Upper lobe of right lung (tissue), 1 donor: ENCODE data around the gene AIMP2. TPM values are rescaled to one million over a fixed set of nuclear protein-coding genes. Genes with fewer than 3 reads are reported as not detected.

Experiments
- ATAC-seq: fragments of 200-7000 bp; cut with Tn5 transposase; one replicate; pipeline ENCODE4 v1.9.1; 2020; ENCODE audit warnings: mild to moderate bottlenecking, moderate library complexity
- DNase-seq: peaks from one replicate; pipeline ENCODE4 v3.0.0-alpha.2; 2020
- H3K27ac ChIP-seq: fragments of 200-600 bp; one replicate; pipeline ENCODE4 v1.8.0; 2022
- H3K27me3 ChIP-seq: fragments of 200-600 bp; one replicate; pipeline ENCODE4 v1.8.0; 2022; ENCODE audit warnings: mild to moderate bottlenecking
- H3K36me3 ChIP-seq: fragments of 200-600 bp; one replicate; pipeline ENCODE4 v1.8.0; 2022
- H3K4me1 ChIP-seq: fragments of 200-600 bp; one replicate; pipeline ENCODE4 v1.8.0; 2022
- H3K4me3 ChIP-seq: fragments of 200-600 bp; one replicate; pipeline ENCODE4 v1.8.0; 2022; ENCODE audit warnings: mild to moderate bottlenecking
- H3K9me3 ChIP-seq: fragments of 200-600 bp; one replicate; pipeline ENCODE4 v1.8.0; 2022
- intact Hi-C: fragments of 100-400 bp; cut with DNase I; formaldehyde crosslinking; loops from one replicate; pipeline ENCODE4 v1.11.0; 2022
- total RNA-seq: library from RNA; stranded (reverse); fragmentation: NEBNext Ultra II Directional; extraction: Animal tissue kit (Norgen Biotek cat#: 25700); gene quantifications from one replicate; pipeline ENCODE4 v1.2.1, GENCODE V29; 2021
- TF ChIP-seq, protein P1 (sequence below): fragments of 200-600 bp; IDR thresholded peaks from one replicate; pipeline ENCODE4 v1.8.0; 2022; ENCODE audit warnings: antibody characterized with exemption
- donor health status: DM: no; HTN: yes; CAD: no; lungs with severe emphysema.

Gene AIMP2
- total RNA-seq, 1 donor from 2014 or later = 20.3 TPM

DNA sequence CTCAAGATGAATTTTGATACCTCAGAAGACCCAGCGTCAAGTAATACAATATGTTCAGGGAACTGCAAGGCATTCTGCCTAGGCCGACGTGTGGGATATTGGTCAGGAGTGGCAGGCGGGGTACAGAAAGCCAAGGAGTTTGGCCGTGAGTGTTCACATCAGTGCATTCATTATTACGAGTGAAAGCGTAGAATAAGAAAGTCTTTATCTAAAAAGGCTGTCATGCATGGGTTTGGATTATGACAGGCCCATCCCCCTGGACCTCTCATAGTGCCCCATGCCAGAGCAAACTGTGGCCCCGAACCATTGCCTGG, 7.5 kb downstream of the AIMP2 start:
- H3K4me1 ChIP-seq = peaks cover 10% of the 10 kb centered on the region
- H3K27ac ChIP-seq = no peak overlapping the region
- intact Hi-C loops = no loop called here
- ATAC-seq (no peak), DNase-seq (no peak)
- no peaks in the 10 kb centered on the region for H3K9me3 ChIP-seq
- TF ChIP-seq, protein P1, sequence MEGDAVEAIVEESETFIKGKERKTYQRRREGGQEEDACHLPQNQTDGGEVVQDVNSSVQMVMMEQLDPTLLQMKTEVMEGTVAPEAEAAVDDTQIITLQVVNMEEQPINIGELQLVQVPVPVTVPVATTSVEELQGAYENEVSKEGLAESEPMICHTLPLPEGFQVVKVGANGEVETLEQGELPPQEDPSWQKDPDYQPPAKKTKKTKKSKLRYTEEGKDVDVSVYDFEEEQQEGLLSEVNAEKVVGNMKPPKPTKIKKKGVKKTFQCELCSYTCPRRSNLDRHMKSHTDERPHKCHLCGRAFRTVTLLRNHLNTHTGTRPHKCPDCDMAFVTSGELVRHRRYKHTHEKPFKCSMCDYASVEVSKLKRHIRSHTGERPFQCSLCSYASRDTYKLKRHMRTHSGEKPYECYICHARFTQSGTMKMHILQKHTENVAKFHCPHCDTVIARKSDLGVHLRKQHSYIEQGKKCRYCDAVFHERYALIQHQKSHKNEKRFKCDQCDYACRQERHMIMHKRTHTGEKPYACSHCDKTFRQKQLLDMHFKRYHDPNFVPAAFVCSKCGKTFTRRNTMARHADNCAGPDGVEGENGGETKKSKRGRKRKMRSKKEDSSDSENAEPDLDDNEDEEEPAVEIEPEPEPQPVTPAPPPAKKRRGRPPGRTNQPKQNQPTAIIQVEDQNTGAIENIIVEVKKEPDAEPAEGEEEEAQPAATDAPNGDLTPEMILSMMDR = no peak
- H3K27me3 ChIP-seq = no peaks in the 10 kb centered on the region
- H3K36me3 ChIP-seq = peaks cover 51% of the 10 kb centered on the region
- H3K4me3 ChIP-seq = no peak overlapping the region

DNA sequence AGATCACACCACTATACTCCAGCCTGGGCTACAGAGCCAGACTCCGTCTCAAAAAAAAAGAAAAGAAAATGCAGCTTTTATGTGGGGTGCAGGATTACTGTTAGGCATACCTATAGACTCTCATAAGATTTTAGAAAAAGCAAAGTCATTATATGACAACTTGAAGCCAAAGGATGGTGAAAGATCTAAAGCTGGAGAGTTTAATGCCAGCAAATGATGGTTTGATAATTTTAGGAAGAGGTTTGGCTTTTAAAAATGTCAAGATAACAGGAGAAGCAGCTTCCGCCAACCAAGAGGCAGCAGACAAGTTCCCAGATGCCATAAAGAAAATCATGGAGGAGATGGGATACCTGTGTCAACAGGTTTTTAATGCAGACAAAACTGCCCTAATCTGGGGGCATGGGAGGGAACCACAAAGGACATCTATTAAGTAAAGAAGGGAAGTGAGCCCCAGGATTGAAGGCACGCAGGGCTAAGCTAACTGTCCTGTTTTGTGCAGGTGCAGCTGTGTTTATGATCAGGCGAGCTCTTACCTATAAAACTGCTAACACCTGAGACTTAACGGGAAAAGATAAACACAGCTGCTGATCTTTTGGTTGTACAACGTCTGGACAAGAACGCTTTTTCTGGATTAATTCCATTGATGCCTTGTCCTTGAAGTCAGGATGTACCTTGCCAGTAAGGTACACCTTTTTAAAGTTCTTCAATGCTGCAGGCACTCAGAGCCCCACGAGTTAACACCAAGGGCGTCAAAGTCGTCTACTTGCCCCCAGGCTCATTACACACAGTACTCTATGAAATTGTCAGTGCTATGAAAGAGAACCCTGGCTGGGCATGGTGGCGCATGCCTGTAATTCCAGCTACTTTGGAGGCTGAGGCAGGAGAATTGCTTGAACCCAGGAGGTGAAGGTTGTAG, 11.6 kb downstream of the AIMP2 start:
- TF ChIP-seq, protein P1 = no peak
- Histone ChIP-seq H3K36me3 (peaks cover 92% of the 10 kb centered on the region), H3K4me1 (no peaks in the 10 kb centered on the region), H3K27ac (no peak overlapping the region), H3K27me3 (no peaks in the 10 kb centered on the region), H3K9me3 (no peaks in the 10 kb centered on the region), H3K4me3 (no peak overlapping the region)
- peak; percentile 28 for DNase-seq
- ATAC-seq = no peak
- intact Hi-C loops = no loop called here

DNA sequence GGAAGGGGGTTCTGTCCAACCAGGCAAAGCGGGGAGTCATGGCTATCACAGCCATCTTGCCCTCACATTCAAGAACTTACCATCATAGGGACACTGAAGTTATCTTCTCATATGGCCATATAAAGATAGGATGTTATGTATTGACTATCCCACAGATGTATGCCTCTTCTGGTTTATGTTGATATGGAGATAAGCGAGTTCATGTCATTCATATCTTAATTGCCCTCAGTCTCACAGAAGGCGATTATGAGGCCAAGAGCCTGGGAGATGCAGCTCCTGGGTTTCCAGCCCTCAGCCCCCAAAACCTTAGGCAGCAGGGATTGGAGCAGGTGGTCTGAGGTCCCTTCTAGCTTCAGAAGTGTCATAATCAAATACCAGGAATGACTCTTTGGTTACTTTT, 13.6 kb downstream of the AIMP2 start:
- intact Hi-C loops = no loop called here
- TF ChIP-seq, protein P1 = no peak
- Histone ChIP-seq H3K27ac (no peak overlapping the region), H3K9me3 (no peaks in the 10 kb centered on the region), H3K4me1 (peaks cover 14% of the 10 kb centered on the region), H3K36me3 (peaks cover 96% of the 10 kb centered on the region), H3K27me3 (no peaks in the 10 kb centered on the region), H3K4me3 (no peak overlapping the region)
- no peak for ATAC-seq
- no peak for DNase-seq

DNA sequence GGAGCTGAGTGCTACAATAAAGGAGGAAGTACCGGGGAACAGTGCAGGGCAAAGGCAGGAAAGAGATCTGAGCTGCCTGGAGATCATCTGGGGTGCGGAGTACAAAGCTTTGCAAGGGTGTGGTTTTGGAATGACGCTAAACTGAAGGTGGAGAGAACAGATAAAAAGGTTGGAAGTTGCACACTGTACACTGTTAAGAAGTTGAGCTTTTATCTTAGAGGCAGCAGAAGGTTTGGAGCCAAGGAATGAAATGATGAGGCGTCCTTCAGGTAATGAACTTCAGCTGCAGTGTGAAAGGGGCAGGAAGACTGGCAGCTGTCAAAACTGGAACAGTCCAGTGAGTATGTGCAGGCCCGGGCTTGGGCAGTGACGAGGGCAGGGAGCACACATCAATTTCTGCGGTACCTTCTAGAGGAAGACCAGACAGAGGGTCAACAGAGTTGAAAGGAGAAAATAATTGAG, 14.9 kb downstream of the AIMP2 start:
- H3K4me1 ChIP-seq = peaks cover 14% of the 10 kb centered on the region
- intact Hi-C loops = no loop called here
- no peaks in the 10 kb centered on the region for H3K9me3 ChIP-seq
- TF ChIP-seq, protein P1 = no peak
- ATAC-seq = no peak
- no peak overlapping the region for H3K4me3 ChIP-seq
- H3K27me3 ChIP-seq = no peaks in the 10 kb centered on the region
- H3K27ac ChIP-seq = no peak overlapping the region
- peaks cover 95% of the 10 kb centered on the region for H3K36me3 ChIP-seq
- peak; percentile 36 for DNase-seq

DNA sequence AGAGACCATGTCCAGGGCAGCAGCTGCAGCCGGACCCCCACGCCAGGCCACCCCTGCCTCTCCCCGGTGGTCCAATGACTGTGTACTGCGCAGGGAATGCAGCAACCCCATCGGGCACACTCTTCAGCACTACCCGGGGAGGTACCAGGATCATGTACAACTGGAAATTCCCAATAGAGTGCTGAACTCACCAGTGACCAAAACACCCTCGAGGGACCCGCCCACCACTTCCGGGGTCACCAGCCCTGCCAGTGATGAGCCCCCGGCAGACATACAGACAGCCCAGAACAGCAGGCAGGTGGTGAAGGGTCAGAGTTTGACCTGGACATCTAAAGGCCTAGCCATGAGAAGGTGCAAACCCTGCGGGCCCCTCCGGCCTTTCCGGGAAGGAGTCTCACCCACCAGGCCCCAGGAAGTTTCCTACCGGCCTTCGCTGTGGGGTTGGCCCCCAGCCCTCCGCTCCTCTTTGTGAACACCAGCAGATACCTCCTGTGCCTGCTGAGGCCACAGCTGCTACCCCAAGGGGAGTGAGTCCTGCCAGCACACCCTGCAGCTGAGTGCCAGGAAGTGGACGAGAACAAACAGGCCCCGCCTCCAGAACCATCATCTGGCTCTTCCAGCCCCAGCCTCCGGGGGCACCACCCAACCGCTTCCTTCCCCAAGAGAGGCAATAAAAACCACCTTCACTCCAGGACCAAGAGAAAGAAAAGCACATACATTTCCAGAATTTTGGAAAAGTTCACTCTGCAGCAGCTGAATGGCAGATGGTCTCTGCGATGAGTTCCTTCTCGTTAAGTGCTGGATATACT, 17.1 kb downstream of the AIMP2 start:
- H3K4me3 ChIP-seq = peak overlapping the region; percentile 40
- H3K27me3 ChIP-seq = no peaks in the 10 kb centered on the region
- peaks cover 14% of the 10 kb centered on the region for H3K4me1 ChIP-seq
- peak; percentile 93 for ATAC-seq
- DNase-seq = peak; percentile 86
- H3K36me3 ChIP-seq = peaks cover 75% of the 10 kb centered on the region
- intact Hi-C loops = no loop called here
- no peaks in the 10 kb centered on the region for H3K9me3 ChIP-seq
- TF ChIP-seq, protein P1 = peak; percentile 38
- peak overlapping the region; percentile 84 for H3K27ac ChIP-seq
